ENCODE measurements around the gene LAMB1.

LAMB1 gene

GRCh38 chr7:107975394-107976013 is 27.5 kb downstream of the LAMB1 start:
- POLR2A ChIA-PET: no interaction called here
- DNase-seq (ENCODE audit: low read depth, low spot score): no peak
- CTCF ChIA-PET: interaction anchor here (1.3 to 2.2 kb wide), 2 partner anchors 8 to 170 kb away, joined by 4 to 8 read pairs; no protein-coding TSS in a partner anchor
- no peak for TF ChIP-seq CTCF (IDR thresholded peaks at IDR 0.05; ENCODE audit: insufficient read depth, low read length, missing control alignments)
- no peak overlapping the region for H3K4me3 ChIP-seq (ENCODE audit: low read depth, low read length)

- CTCF ChIA-PET: interaction anchor here (1.9 kb wide), 1 partner anchor 9 kb away, joined by 9 read pairs; no protein-coding TSS in a partner anchor
- TF ChIP-seq CTCF (IDR thresholded peaks at IDR 0.05; ENCODE audit: insufficient read depth, low read length, missing control alignments): no peak
- H3K4me3 ChIP-seq (ENCODE audit: low read depth, low read length): no peak overlapping the region
- DNase-seq (ENCODE audit: low read depth, low spot score): no peak
- POLR2A ChIA-PET: no interaction called here
These were observed 29.1 kb downstream of the LAMB1 start for GRCh38 chr7:107973861-107974260.

GRCh38 chr7:107972941-107973376 is 30.0 kb downstream of the LAMB1 start:
- TF ChIP-seq CTCF (IDR thresholded peaks at IDR 0.05; ENCODE audit: insufficient read depth, low read length, missing control alignments): no peak

GRCh38 chr7:107972075-107972482 is 30.9 kb downstream of the LAMB1 start:
- DNase-seq (ENCODE audit: low read depth, low spot score): peak; percentile 12
- no peak overlapping the region for H3K4me3 ChIP-seq (ENCODE audit: low read depth, low read length)
- ChIA-PET POLR2A (no interaction called here), CTCF (interaction anchor here (0.9 to 1.9 kb wide), 7 partner anchors 11 to 174 kb away, joined by 3 to 12 read pairs (median 3); no protein-coding TSS in a partner anchor)
- TF ChIP-seq CTCF (IDR thresholded peaks at IDR 0.05; ENCODE audit: insufficient read depth, low read length, missing control alignments): no peak

More at GRCh38 chr7:107972941-107973376, 30.0 kb downstream of the LAMB1 start:
- POLR2A ChIA-PET: no interaction called here
- DNase-seq (ENCODE audit: low read depth, low spot score): no peak
- CTCF ChIA-PET: interaction anchor here (1.0 to 1.9 kb wide), 6 partner anchors 10 to 174 kb away, joined by 3 to 12 read pairs (median 3); no protein-coding TSS in a partner anchor
- no peak overlapping the region for H3K4me3 ChIP-seq (ENCODE audit: low read depth, low read length)

- CTCF ChIA-PET: interaction anchor here (0.9 to 1.9 kb wide), 5 partner anchors 17 to 175 kb away, joined by 3 to 12 read pairs (median 3); no protein-coding TSS in a partner anchor
- H3K4me3 ChIP-seq (ENCODE audit: low read depth, low read length): no peak overlapping the region
- TF ChIP-seq CTCF (IDR thresholded peaks at IDR 0.05; ENCODE audit: insufficient read depth, low read length, missing control alignments): no peak
- no peak for DNase-seq (ENCODE audit: low read depth, low spot score)
- POLR2A ChIA-PET: no interaction called here
These were observed 31.3 kb downstream of the LAMB1 start for GRCh38 chr7:107971613-107972012.

GRCh38 chr7:107971100-107971499 is 31.9 kb downstream of the LAMB1 start:
- no peak for DNase-seq (ENCODE audit: low read depth, low spot score)
- POLR2A ChIA-PET: no interaction called here
- H3K4me3 ChIP-seq (ENCODE audit: low read depth, low read length): no peak overlapping the region
- no peak for TF ChIP-seq CTCF (IDR thresholded peaks at IDR 0.05; ENCODE audit: insufficient read depth, low read length, missing control alignments)
- CTCF ChIA-PET: interaction anchor here (0.9 to 1.0 kb wide), 2 partner anchors 21 to 175 kb away, joined by 3 to 7 read pairs; no protein-coding TSS in a partner anchor
